ENCODE data around the gene JPH3. TPM values are rescaled to one million over a fixed set of nuclear protein-coding genes. Genes with fewer than 3 reads are reported as not detected.

JPH3 gene
- total RNA-seq, 1 donor from 2014 or later = 0.29 TPM

GRCh38 chr16:87613961-87614360 lies 11.7 kb downstream of the JPH3 start:
- TF ChIP-seq CTCF (IDR thresholded peaks at IDR 0.05) = no peak
- ATAC-seq (no peak), DNase-seq (no peak)
- intact Hi-C loops (cut with DNase I) = no loop called here
- Histone ChIP-seq H3K9me3 (no peaks in the 10 kb centered on the region), H3K27ac (no peak overlapping the region), H3K4me1 (no peaks in the 10 kb centered on the region), H3K4me3 (no peak overlapping the region), H3K27me3 (peaks cover 17% of the 10 kb centered on the region), H3K36me3 (no peaks in the 10 kb centered on the region)

GRCh38 chr16:87615621-87616041 lies 13.3 kb downstream of the JPH3 start:
- TF ChIP-seq CTCF (IDR thresholded peaks at IDR 0.05) = no peak
- DNase-seq (no peak), ATAC-seq (no peak)
- no peaks in the 10 kb centered on the region for H3K4me1 ChIP-seq
- no peak overlapping the region for H3K27ac ChIP-seq
- no peak overlapping the region for H3K4me3 ChIP-seq
- no peaks in the 10 kb centered on the region for H3K9me3 ChIP-seq
- H3K36me3 ChIP-seq = no peaks in the 10 kb centered on the region
- intact Hi-C loops (cut with DNase I) = no loop called here
- peaks cover 24% of the 10 kb centered on the region for H3K27me3 ChIP-seq

- no peak for TF ChIP-seq CTCF (IDR thresholded peaks at IDR 0.05)
- no peak overlapping the region for H3K4me3 ChIP-seq
- intact Hi-C loops (cut with DNase I) = no loop called here
These were observed 14.2 kb downstream of the JPH3 start for GRCh38 chr16:87616556-87616955.

GRCh38 chr16:87618216-87618615 lies 15.9 kb downstream of the JPH3 start:
- Histone ChIP-seq H3K4me1 (no peaks in the 10 kb centered on the region), H3K36me3 (no peaks in the 10 kb centered on the region), H3K4me3 (no peak overlapping the region), H3K27me3 (peaks cover 24% of the 10 kb centered on the region), H3K27ac (no peak overlapping the region), H3K9me3 (no peaks in the 10 kb centered on the region)
- DNase-seq = no peak
- no peak for TF ChIP-seq CTCF (IDR thresholded peaks at IDR 0.05)
- ATAC-seq = no peak
- intact Hi-C loops (cut with DNase I) = no loop called here

More at GRCh38 chr16:87616556-87616955, 14.2 kb downstream of the JPH3 start:
- H3K4me1 ChIP-seq = no peaks in the 10 kb centered on the region
- no peak overlapping the region for H3K27ac ChIP-seq
- no peaks in the 10 kb centered on the region for H3K36me3 ChIP-seq
- DNase-seq (no peak), ATAC-seq (no peak)
- H3K9me3 ChIP-seq = no peaks in the 10 kb centered on the region
- H3K27me3 ChIP-seq = peaks cover 24% of the 10 kb centered on the region

- DNase-seq = no peak
- intact Hi-C loops (cut with DNase I) = no loop called here
- ATAC-seq = no peak
- peaks cover 24% of the 10 kb centered on the region for H3K27me3 ChIP-seq
- H3K9me3 ChIP-seq = no peaks in the 10 kb centered on the region
- no peak overlapping the region for H3K4me3 ChIP-seq
- no peak overlapping the region for H3K27ac ChIP-seq
- no peak for TF ChIP-seq CTCF (IDR thresholded peaks at IDR 0.05)
- no peaks in the 10 kb centered on the region for H3K4me1 ChIP-seq
- H3K36me3 ChIP-seq = no peaks in the 10 kb centered on the region
These were observed 17.3 kb downstream of the JPH3 start for GRCh38 chr16:87619360-87620200.
